ENCODE measurements around the gene ITPR1. TPM values are rescaled to one million over a fixed set of nuclear protein-coding genes. Genes with fewer than 3 reads are reported as not detected.

ITPR1 gene
- total and polyA plus RNA-seq, 2 experiments from 2014 or later: 6.8 to 21.0 TPM

DNA sequence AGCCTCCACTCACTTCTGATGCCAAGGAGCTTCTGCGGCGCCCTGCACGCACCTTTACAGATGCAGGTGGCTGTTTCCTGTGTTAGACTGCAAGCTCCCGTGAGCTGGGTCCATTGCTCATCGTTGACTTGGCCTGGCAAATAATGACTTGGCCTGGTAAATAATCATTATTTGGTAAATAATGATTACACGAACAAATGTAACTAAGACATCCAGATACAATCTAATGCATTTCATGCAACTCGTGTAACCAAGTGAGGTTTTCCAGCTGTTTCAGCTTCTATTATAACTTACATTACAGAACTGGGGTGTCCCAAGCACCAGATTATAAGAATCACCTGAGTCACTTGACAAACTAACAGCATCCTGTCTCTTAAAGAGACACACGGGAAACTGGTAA lies 394.0 kb downstream of the ITPR1 start (continued):
- TF ChIP-seq, protein P1, sequence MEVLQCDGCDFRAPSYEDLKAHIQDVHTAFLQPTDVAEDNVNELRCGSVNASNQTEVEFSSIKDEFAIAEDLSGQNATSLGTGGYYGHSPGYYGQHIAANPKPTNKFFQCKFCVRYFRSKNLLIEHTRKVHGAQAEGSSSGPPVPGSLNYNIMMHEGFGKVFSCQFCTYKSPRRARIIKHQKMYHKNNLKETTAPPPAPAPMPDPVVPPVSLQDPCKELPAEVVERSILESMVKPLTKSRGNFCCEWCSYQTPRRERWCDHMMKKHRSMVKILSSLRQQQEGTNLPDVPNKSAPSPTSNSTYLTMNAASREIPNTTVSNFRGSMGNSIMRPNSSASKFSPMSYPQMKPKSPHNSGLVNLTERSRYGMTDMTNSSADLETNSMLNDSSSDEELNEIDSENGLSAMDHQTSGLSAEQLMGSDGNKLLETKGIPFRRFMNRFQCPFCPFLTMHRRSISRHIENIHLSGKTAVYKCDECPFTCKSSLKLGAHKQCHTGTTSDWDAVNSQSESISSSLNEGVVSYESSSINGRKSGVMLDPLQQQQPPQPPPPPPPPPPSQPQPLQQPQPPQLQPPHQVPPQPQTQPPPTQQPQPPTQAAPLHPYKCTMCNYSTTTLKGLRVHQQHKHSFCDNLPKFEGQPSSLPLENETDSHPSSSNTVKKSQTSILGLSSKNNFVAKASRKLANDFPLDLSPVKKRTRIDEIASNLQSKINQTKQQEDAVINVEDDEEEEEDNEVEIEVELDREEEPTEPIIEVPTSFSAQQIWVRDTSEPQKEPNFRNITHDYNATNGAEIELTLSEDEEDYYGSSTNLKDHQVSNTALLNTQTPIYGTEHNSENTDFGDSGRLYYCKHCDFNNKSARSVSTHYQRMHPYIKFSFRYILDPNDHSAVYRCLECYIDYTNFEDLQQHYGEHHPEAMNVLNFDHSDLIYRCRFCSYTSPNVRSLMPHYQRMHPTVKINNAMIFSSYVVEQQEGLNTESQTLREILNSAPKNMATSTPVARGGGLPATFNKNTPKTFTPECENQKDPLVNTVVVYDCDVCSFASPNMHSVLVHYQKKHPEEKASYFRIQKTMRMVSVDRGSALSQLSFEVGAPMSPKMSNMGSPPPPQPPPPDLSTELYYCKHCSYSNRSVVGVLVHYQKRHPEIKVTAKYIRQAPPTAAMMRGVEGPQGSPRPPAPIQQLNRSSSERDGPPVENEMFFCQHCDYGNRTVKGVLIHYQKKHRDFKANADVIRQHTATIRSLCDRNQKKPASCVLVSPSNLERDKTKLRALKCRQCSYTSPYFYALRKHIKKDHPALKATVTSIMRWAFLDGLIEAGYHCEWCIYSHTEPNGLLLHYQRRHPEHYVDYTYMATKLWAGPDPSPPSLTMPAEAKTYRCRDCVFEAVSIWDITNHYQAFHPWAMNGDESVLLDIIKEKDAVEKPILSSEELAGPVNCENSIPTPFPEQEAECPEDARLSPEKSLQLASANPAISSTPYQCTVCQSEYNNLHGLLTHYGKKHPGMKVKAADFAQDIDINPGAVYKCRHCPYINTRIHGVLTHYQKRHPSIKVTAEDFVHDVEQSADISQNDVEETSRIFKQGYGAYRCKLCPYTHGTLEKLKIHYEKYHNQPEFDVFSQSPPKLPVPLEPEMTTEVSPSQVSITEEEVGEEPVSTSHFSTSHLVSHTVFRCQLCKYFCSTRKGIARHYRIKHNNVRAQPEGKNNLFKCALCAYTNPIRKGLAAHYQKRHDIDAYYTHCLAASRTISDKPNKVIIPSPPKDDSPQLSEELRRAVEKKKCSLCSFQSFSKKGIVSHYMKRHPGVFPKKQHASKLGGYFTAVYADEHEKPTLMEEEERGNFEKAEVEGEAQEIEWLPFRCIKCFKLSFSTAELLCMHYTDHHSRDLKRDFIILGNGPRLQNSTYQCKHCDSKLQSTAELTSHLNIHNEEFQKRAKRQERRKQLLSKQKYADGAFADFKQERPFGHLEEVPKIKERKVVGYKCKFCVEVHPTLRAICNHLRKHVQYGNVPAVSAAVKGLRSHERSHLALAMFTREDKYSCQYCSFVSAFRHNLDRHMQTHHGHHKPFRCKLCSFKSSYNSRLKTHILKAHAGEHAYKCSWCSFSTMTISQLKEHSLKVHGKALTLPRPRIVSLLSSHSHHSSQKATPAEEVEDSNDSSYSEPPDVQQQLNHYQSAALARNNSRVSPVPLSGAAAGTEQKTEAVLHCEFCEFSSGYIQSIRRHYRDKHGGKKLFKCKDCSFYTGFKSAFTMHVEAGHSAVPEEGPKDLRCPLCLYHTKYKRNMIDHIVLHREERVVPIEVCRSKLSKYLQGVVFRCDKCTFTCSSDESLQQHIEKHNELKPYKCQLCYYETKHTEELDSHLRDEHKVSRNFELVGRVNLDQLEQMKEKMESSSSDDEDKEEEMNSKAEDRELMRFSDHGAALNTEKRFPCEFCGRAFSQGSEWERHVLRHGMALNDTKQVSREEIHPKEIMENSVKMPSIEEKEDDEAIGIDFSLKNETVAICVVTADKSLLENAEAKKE (CRISPR knock-in tag; IDR thresholded peaks at IDR 0.05): no peak
- TF ChIP-seq ZNF331 (CRISPR knock-in tag; IDR thresholded peaks at IDR 0.05; ENCODE audit: low read depth) (no peak), STAT1 (IDR thresholded peaks at IDR 0.05; ENCODE audit: unreplicated experiment) (no peak), ZNF114 (CRISPR knock-in tag; IDR thresholded peaks at IDR 0.05) (no peak)

- no peak overlapping the region for H3K4me3 Mint-ChIP-seq
- no peaks in the 10 kb centered on the region for H3K9me2 ChIP-seq (ENCODE audit: insufficient read depth)
- H3K4me1 Mint-ChIP-seq: no peaks in the 10 kb centered on the region; the same call in 2 of the 3 replicates
- H3K9me3 Mint-ChIP-seq: no peaks in the 10 kb centered on the region
- ATAC-seq (no peak), DNase-seq (ENCODE audit: low spot score) (no peak)
- no peaks in the 10 kb centered on the region for H3K36me3 ChIP-seq (ENCODE audit: insufficient read depth)
- no peaks in the 10 kb centered on the region for H3K27me3 ChIP-seq (ENCODE audit: insufficient read depth)
- H3K4me1 ChIP-seq (ENCODE audit: insufficient read depth): 0 out of 2 replicates have a peak, but pooled peaks cover 4% of the 10 kb centered on the region
- H3K4me3 ChIP-seq: no peak overlapping the region
- H3K27ac Mint-ChIP-seq: no peak overlapping the region
- H2AFZ ChIP-seq: no peak overlapping the region
- peaks cover 3% of the 10 kb centered on the region for H3K27me3 Mint-ChIP-seq (ENCODE audit: insufficient read depth, low read depth, poor library complexity)
- no peak overlapping the region for H3K27ac ChIP-seq (ENCODE audit: low read depth)
- no peaks in the 10 kb centered on the region for H3K36me3 Mint-ChIP-seq (ENCODE audit: low read depth)
- no peaks in the 10 kb centered on the region for H3F3A ChIP-seq (replicated peaks; ENCODE audit: low read depth)
- H3K4me2 ChIP-seq: no peak overlapping the region
- H3K79me2 ChIP-seq (replicated peaks; ENCODE audit: insufficient read depth): no peaks in the 10 kb centered on the region
- no peaks in the 10 kb centered on the region for H4K20me1 ChIP-seq (replicated peaks; ENCODE audit: insufficient read depth)
- TF ChIP-seq ETS1 (IDR thresholded peaks at IDR 0.05) (no peak), CREB1 (CRISPR knock-in tag; IDR thresholded peaks at IDR 0.05; ENCODE audit: low read depth) (no peak), JUNB (IDR thresholded peaks at IDR 0.05; ENCODE audit: unreplicated experiment) (no peak), NANOG (IDR thresholded peaks at IDR 0.05; ENCODE audit: borderline replicate concordance) (no peak), EZH2 (IDR thresholded peaks at IDR 0.05; ENCODE audit: low read depth, unreplicated experiment) (no peak), POLR2AphosphoS5 (IDR thresholded peaks at IDR 0.05; ENCODE audit: low read depth) (no peak)
These were observed 396.0 kb downstream of the ITPR1 start for GRCh38 chr3:4888913-4889846.

Data from GM23338 (cell line).